GM18517 (cell line): ENCODE data around the gene RBM7.

Source experiments
- ATAC-seq: cut with Tn5 transposase; IDR thresholded peaks from one replicate; pipeline ENCODE4 v1.9.1; 2021; ENCODE audit warnings: mild to moderate bottlenecking, moderate library complexity; ENCODE audit not compliant: unreplicated experiment

The RBM7 gene

DNA sequence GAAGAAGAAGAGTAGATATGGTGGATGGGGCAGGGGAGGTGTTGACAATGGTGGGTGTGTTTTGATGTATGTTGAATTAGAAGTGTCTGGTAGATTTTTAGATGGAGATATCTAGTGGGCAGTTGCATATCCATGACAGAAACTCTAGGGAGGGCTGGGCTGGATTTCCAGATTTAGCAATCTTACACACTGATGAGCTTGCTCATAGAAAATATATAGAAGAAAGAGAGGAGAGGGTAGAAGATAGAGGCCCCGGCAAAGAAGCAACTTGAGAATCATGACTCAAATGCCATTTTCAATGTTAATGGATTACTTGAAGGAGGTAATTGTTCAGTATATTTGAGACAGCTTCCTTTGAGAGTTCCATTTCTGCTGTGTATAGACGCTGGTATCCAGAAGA is 47.0 kb downstream of the RBM7 start:
- no peak for ATAC-seq

DNA sequence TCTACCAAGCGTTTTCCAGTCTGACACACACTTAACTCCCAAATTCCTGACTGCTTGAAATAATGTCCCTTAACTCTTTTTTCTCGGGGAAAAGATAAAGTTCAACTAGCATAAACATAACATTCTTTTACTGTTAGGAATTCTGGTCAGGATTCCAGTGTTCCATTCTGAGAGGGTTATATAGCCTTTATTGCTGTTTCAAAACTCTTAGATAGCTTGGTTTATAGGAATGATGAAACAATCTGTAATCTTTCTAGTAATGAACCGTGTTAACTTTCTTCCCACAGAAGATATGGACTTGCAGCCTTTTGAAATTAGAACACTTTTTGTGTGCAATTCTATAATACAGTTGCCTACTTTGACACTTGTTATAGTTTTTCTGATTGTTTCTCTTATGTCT is 47.4 kb downstream of the RBM7 start:
- ATAC-seq, result no peak

DNA sequence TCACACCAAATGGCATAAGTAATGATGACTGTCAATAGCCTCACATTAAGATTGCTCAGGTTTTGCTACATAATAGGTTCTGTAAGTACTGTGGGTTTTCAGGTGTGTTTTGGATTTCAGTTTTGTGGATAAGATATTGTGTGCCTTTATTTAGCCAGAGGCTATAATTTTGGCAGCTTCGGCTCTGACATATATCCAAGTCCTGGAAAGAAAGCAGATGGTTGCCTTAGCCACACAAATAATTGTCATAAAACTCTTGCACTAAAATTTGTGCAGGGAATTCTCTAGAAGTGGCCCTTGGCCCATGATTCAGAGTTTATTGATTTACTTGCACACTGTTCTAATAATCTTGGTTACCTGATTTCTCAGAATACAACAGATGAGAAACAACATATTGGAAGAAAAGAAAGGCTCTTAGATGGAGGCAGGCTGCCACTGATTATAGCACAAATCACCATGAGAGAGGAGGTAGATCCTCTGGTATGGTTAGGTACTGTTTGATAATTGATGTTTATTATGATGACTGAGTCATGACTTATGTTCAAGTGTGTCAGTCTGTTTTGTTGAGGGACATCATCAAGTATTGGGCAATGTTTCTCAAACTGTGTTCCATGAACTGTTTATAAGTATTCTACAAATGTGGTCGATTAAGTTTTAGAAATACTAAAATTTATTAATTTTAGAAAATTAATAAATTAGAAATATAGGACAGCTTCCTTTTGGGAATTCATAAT is 48.5 kb downstream of the RBM7 start:
- no peak for ATAC-seq

DNA sequence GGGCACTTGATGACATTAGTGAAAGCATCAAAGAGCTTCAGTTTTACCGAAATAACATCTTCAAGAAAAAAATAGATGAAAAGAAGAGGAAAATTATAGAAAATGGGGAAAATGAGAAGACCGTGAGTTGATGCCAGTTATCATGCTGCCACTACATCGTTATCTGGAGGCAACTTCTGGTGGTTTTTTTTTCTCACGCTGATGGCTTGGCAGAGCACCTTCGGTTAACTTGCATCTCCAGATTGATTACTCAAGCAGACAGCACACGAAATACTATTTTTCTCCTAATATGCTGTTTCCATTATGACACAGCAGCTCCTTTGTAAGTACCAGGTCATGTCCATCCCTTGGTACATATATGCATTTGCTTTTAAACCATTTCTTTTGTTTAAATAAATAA is 49.4 kb downstream of the RBM7 start:
- no peak for ATAC-seq

DNA sequence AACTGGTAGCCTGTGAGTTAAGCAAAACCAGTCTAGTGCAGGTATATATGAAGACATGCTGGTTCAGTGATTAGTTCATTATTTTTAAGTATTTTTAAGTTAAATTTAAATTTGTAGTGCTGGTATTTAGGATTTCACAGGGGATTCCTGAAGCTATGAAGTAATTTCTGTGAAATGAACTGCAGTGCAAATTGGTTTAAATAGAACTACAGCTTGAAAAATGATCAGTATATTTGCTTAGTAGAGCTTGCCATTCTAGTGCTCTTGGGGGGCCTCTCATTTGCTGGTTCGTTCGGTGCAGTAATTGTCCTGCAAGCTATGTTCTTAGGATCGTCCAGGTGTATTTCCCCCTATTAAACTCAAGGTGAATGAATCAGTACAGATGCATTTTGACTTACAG is 51.9 kb downstream of the RBM7 start:
- ATAC-seq, result no peak
